H7 (cell line): Measurements from ENCODE around the gene RBM43. TPM values are rescaled to one million over a fixed set of nuclear protein-coding genes. Genes with fewer than 3 reads are reported as not detected.
"Not testable (repeated sequence)": the region's sequence is repeated elsewhere in the genome, so short reads cannot be mapped to it uniquely, and the experiment has no call there.

Experiments used
- DNase-seq: peaks from one replicate; pipeline ENCODE4 v3.0.0; 2012
- H3K27me3 ChIP-seq: 2 replicates; pipeline ENCODE4 v1.6.0; 2011; ENCODE audit warnings: mild to moderate bottlenecking, low read length; ENCODE audit not compliant: control insufficient read depth, insufficient read depth
- H3K36me3 ChIP-seq: replicated peaks from 2 replicates; pipeline ENCODE4 v1.5.1; 2011; ENCODE audit warnings: low read length; ENCODE audit not compliant: control insufficient read depth, insufficient read depth
- H3K4me3 ChIP-seq: 2 replicates; pipeline ENCODE4 v1.5.1; 2011; ENCODE audit warnings: low read depth, mild to moderate bottlenecking, control low read depth, low read length, moderate library complexity; ENCODE audit not compliant: insufficient read depth
- total RNA-seq: library from RNA; depleted of rRNA; stranded (reverse); fragments of >200 nt; shearing (Covaris generic); gene quantifications from 2 replicates; pipeline ENCODE4 v1.2.3, GENCODE V29; 2014

Gene RBM43
- total RNA-seq, 1 experiment from 2014 or later, result 0.59 TPM

GRCh38 chr2:151252646-151253045 lies 9.0 kb downstream of the RBM43 start:
- Histone ChIP-seq H3K4me3 (no peak overlapping the region), H3K36me3 (no peaks in the 10 kb centered on the region; the same call in 1 of the 2 replicates), H3K27me3 (no peaks in the 10 kb centered on the region)
- DNase-seq, result no peak

GRCh38 chr2:151251012-151251411 lies 10.7 kb downstream of the RBM43 start:
- no peak for DNase-seq
- no peaks in the 10 kb centered on the region for H3K27me3 ChIP-seq

GRCh38 chr2:151247432-151247831 lies 14.2 kb downstream of the RBM43 start:
- no peaks in the 10 kb centered on the region for H3K27me3 ChIP-seq
- no peaks in the 10 kb centered on the region; the same call in 1 of the 2 replicates for H3K36me3 ChIP-seq
- no peak for DNase-seq
- no peak overlapping the region for H3K4me3 ChIP-seq

More at GRCh38 chr2:151251012-151251411, 10.7 kb downstream of the RBM43 start:
- no peak overlapping the region for H3K4me3 ChIP-seq
- H3K36me3 ChIP-seq, result no peaks in the 10 kb centered on the region; the same call in 1 of the 2 replicates

- DNase-seq, result no peak
- H3K36me3 ChIP-seq, result no peaks in the 10 kb centered on the region; the same call in 1 of the 2 replicates
- H3K4me3 ChIP-seq, result no peak overlapping the region
- no peaks in the 10 kb centered on the region for H3K27me3 ChIP-seq
These were observed 15.5 kb downstream of the RBM43 start for GRCh38 chr2:151246152-151246551.

DNA sequence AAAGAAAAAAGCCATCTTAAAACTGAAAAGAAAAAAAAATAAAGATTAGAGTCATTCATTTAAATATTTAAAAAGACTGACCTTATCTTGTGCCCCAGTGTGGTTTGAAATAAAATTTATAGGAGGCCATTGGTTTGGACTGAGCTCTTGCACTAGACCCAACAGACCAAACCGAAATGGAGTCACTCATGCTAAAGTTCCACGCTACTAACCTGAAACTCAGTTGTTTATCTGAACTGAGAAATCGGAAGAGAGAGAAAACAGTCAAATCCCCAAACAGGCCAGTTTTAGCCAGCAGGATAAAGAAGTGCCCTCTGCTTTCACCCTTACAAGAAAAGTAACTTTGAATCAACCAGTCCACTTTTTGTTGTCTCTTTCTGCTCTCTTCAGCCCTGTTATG lies 18.2 kb downstream of the RBM43 start:
- no peak overlapping the region for H3K4me3 ChIP-seq
- H3K27me3 ChIP-seq, result no peaks in the 10 kb centered on the region
- no peak for DNase-seq
- H3K36me3 ChIP-seq, result no peaks in the 10 kb centered on the region

GRCh38 chr2:151241224-151241623 lies 20.4 kb downstream of the RBM43 start:
- no peak for DNase-seq
- no peak overlapping the region for H3K4me3 ChIP-seq
- H3K36me3 ChIP-seq, result no peaks in the 10 kb centered on the region
- no peaks in the 10 kb centered on the region for H3K27me3 ChIP-seq

- no peaks in the 10 kb centered on the region for H3K27me3 ChIP-seq
- no peak for DNase-seq
- no peaks in the 10 kb centered on the region for H3K36me3 ChIP-seq
- H3K4me3 ChIP-seq, result no peak overlapping the region
These were observed 21.2 kb downstream of the RBM43 start for GRCh38 chr2:151240433-151240832.

DNA sequence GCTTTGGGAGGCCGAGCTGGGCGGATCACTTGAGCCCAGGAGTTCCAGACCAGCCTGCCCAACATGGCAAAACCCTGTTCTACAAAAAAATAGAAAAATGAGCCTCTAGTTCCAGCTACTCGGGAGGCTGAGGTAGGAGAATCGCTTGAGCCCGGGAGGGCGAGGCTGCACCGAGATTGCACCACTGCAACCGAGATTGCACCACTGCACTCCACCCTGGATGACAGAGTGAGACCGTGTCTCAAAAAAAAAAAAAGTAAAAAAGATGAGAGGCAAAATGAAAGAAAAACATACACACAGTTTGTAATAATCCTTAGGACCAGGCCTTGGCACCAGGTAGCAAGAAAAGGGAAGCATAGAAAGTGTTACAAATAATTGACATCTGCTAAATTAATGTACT lies 22.0 kb downstream of the RBM43 start:
- DNase-seq, result no peak
- H3K27me3 ChIP-seq, result no peaks in the 10 kb centered on the region
- no peaks in the 10 kb centered on the region for H3K36me3 ChIP-seq
- H3K4me3 ChIP-seq, result no peak overlapping the region

DNA sequence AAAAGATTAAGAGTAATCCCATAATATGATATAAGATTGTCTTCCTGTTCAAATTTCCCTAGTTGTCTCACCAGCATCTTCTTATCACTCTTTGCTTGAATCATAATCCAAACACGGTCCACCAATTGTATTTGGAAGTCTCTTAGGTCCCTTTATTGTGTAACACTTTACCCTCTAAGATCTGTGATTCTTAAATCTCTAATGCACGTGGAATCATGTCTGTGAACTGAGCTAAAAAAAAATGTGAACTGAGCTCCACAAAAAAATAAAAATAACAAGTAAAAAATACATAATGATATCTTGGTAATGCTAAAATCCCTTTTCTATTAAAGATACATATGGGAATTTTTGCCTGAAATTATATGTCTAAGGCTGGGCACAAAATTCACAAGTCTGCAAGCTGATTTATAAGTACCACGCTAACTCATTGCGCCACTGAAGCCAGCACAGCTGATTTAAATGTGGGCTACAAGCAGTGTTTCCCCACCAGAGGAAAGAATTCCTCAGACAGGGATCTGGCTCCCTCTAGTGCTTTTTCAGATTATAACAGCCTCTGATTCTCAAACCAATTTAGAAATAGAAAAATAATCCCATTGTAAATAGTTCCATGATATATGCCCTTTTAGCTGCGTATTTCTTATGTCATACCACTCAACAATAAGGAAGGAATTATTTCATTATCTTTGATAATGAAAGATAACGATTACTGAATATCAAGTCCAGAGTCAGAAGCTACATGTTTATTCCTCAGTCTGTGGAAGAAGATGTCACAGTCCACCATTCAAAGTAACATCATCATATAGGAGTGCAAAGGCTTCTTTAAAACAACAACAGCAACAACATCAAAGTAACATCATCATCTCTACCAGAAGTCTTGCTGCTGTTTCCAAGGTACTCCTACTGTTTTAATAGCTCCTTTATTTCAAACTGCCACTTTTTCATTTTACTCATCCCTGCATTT lies 22.9 kb downstream of the RBM43 start:
- Histone ChIP-seq H3K4me3 (no peak overlapping the region), H3K27me3 (no peaks in the 10 kb centered on the region), H3K36me3 (no peaks in the 10 kb centered on the region)
- peak; percentile 61 for DNase-seq

GRCh38 chr2:151237422-151238025 lies 24.1 kb downstream of the RBM43 start:
- no peak for DNase-seq
- H3K4me3 ChIP-seq, result no peak overlapping the region
- no peaks in the 10 kb centered on the region for H3K27me3 ChIP-seq
- H3K36me3 ChIP-seq, result no peaks in the 10 kb centered on the region

- not testable (repeated sequence) for H3K4me3 ChIP-seq, H3K36me3 ChIP-seq, DNase-seq, H3K27me3 ChIP-seq
These were observed 27.9 kb downstream of the RBM43 start for GRCh38 chr2:151233760-151234159.

- not testable (repeated sequence) for H3K27me3 ChIP-seq, DNase-seq, H3K36me3 ChIP-seq, H3K4me3 ChIP-seq
These were observed 28.4 kb downstream of the RBM43 start for GRCh38 chr2:151233288-151233687.

DNA sequence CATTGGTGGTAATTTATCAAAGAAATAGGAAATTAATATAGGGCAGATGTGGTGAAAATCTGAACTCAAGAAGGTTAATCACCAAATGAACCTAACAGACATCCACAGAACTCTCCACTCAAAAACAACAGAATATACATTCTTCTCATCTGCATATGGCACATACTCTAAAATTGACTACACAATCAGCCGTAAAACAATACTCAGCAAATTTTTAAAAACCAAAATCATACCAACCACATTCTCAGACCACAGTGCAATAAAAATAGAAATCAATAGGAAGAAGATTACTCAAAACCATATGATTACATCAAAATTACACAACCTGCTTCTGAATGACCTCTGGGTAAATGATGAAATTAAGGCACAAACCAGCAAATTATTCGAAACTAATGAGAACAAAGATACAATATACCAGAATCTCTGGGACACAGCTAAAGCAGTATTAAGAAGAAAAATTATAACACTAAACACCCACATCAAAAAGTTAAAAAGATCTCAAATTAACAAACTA lies 31.0 kb downstream of the RBM43 start:
- no peaks in the 10 kb centered on the region for H3K36me3 ChIP-seq
- no peaks in the 10 kb centered on the region for H3K27me3 ChIP-seq
- H3K4me3 ChIP-seq, result no peak overlapping the region
- DNase-seq, result no peak

DNA sequence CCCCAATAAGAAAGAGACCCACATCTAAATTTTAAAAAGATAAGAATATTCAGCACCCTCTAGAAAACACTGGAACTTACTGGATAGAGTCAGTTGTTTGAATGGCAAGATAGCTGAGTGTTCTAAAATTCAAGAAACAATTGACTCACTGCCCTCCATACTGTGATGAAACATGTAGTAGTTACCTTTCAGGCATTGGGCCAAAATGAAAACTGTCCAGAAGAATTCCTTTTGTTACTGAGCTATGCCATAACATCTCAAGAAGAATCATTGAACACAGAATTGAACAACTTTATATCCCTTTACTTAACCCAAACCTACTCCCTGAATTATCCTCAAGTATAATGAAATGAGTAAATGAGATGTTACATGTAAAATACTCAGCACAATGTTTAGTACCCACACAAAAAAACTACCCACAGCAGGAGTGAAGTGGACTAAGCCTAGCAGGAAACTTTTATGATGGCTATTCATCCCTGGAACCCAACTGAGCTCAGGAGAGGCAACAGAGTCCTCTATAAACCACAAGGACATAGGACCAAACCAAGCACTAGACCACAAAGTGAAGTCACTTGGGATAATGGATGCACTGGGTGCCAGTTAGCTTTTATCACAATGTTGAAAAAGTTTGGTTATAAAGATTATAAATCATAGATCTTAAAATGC lies 32.7 kb downstream of the RBM43 start:
- DNase-seq, result no peak
- no peak overlapping the region for H3K4me3 ChIP-seq
- H3K36me3 ChIP-seq, result no peaks in the 10 kb centered on the region
- no peaks in the 10 kb centered on the region for H3K27me3 ChIP-seq
